GM18502 (cell line): Measurements from ENCODE around the gene IGF2R.

Experiments
- ATAC-seq: cut with Tn5 transposase; IDR thresholded peaks from one replicate; pipeline ENCODE4 v1.9.1; 2021; ENCODE audit warnings: mild to moderate bottlenecking; ENCODE audit not compliant: unreplicated experiment, poor library complexity

IGF2R gene

DNA sequence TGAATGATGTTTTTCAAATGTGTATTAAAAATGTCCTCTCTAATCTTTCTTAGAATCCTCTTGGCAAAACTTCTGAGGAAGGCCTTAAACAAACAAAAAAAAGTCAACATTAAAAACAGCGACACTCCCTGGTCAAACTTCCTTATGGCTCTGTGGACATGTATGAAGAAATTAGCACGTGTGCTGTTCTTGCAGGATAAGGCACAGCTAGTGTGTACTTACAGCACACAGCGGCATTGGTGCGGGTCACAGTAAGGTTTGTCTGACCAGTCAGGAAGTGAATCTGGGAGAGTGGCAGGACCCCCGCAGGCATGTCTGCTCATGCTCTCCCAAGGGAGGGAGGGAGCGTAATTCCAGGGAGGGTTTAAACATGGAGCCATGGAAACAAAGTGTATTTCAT lies 191.6 kb downstream of the IGF2R start:
- ATAC-seq = no peak
